WERI-Rb-1 (cell line): ENCODE results near the gene CCL19.
A peak's percentile ranks its signal among the peaks of the same experiment; 100 is the strongest.

Experiments
- DNase-seq: peaks from one replicate; pipeline ENCODE4 v3.0.0-alpha.2; 2020
- H3K27ac ChIP-seq: fragments of 250-450 bp; sonication (Bioruptor Pico); 2 replicates; pipeline ENCODE4 v1.5.1; 2020; ENCODE audit warnings: mild to moderate bottlenecking, moderate library complexity
- H3K27me3 ChIP-seq: fragments of 250-450 bp; sonication (Bioruptor Pico); 2 replicates; pipeline ENCODE4 v1.5.1; 2021; ENCODE audit warnings: mild to moderate bottlenecking, low read depth, moderate library complexity; ENCODE audit not compliant: insufficient read depth, severe bottlenecking
- H3K36me3 ChIP-seq: fragments of 250-450 bp; sonication (Bioruptor Pico); 2 replicates; pipeline ENCODE4 v1.5.1; 2020; ENCODE audit warnings: mild to moderate bottlenecking, moderate library complexity
- H3K4me3 ChIP-seq: 2 replicates; pipeline ENCODE4 v1.5.1; 2011; ENCODE audit warnings: low read depth, mild to moderate bottlenecking, control low read depth, low read length
- H3K9me3 ChIP-seq: fragments of 250-450 bp; sonication (Bioruptor Pico); 2 replicates; pipeline ENCODE4 v1.5.1; 2021; ENCODE audit warnings: mild to moderate bottlenecking, moderate library complexity; ENCODE audit not compliant: severe bottlenecking
- TF ChIP-seq, protein P1 (sequence below): IDR thresholded peaks from 2 replicates; pipeline ENCODE4 v1.5.1; 2011; ENCODE audit warnings: low read depth, mild to moderate bottlenecking, control low read depth, inconsistent platforms, low read length

The CCL19 gene

GRCh38 chr9:34646211-34647083 is 44.6 kb downstream of the CCL19 start, which contains the start of gene GALT:
TSS of gene GALT (plus strand) at chr9:34646675. CDS start at chr9:34646705, 30 bp downstream.
- Histone ChIP-seq H3K4me3 (peak within 1 kb of the TSS; percentile 68), H3K27ac (peak within 1 kb of the TSS; percentile 69), H3K9me3 (no peaks in the 10 kb centered on the region), H3K36me3 (peaks cover 15% of the 10 kb centered on the region), H3K27me3 (no peaks in the 10 kb centered on the region)
- TF ChIP-seq, protein P1, sequence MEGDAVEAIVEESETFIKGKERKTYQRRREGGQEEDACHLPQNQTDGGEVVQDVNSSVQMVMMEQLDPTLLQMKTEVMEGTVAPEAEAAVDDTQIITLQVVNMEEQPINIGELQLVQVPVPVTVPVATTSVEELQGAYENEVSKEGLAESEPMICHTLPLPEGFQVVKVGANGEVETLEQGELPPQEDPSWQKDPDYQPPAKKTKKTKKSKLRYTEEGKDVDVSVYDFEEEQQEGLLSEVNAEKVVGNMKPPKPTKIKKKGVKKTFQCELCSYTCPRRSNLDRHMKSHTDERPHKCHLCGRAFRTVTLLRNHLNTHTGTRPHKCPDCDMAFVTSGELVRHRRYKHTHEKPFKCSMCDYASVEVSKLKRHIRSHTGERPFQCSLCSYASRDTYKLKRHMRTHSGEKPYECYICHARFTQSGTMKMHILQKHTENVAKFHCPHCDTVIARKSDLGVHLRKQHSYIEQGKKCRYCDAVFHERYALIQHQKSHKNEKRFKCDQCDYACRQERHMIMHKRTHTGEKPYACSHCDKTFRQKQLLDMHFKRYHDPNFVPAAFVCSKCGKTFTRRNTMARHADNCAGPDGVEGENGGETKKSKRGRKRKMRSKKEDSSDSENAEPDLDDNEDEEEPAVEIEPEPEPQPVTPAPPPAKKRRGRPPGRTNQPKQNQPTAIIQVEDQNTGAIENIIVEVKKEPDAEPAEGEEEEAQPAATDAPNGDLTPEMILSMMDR, result peak; percentile 73
- DNase-seq, result peak; percentile 97

DNA sequence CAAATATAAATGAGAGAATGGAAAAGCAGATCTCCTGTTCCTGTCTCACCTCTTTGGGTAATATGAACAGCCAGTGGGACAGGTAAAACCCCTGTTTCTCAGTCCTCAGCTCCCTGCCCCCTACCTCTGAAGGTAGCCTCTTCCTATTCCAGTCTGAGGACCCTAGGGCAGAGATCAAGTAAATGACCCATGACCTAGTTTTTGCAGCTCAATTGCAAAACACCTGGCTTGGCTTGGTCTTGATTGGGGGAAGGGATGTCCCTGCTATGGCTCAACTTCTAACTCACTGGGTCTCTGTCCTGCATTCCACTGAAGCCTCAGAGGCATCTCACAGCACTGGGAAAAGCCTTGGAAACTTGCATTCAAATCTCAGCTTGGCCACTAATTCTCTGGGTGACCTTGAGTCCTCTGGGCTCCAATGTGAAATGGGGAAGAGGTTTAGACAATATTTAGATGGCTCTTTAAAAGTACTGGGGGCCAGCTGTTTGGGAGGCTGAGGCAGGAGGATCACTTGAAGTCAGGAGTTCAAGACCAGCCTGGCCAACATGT is 46.2 kb downstream of the CCL19 start:
- Histone ChIP-seq H3K27ac (no peak overlapping the region), H3K36me3 (peaks cover 15% of the 10 kb centered on the region), H3K9me3 (no peaks in the 10 kb centered on the region)

GRCh38 chr9:34642679-34643078 is 48.4 kb downstream of the CCL19 start:
- TF ChIP-seq, protein P1, result no peak
- H3K9me3 ChIP-seq, result no peaks in the 10 kb centered on the region
- H3K27me3 ChIP-seq, result no peaks in the 10 kb centered on the region
- H3K27ac ChIP-seq, result no peak overlapping the region
- no peak overlapping the region for H3K4me3 ChIP-seq
- H3K36me3 ChIP-seq, result no peaks in the 10 kb centered on the region
- DNase-seq, result no peak

More for the DNA sequence above, 46.2 kb downstream of the CCL19 start:
- TF ChIP-seq, protein P1, result no peak
- no peak for DNase-seq
- Histone ChIP-seq H3K27me3 (no peaks in the 10 kb centered on the region), H3K4me3 (no peak overlapping the region)
